Fibroblast of lung (primary cell): ENCODE measurements around the gene GLIS1. TPM values are rescaled to one million over a fixed set of nuclear protein-coding genes. Genes with fewer than 3 reads are reported as not detected.

ENCODE experiments used
- DNase-seq, 2 donors: peaks; one replicate each; pipeline versions ENCODE4 v3.0.0 to v3.0.0-alpha.2; 2010; ENCODE audit warnings: low read depth in 2 of 2
- H2AFZ ChIP-seq: 2 replicates; pipeline ENCODE4 v1.5.1; 2012; ENCODE audit warnings: low read length, control low read depth, inconsistent platforms
- H3K27ac ChIP-seq: 2 replicates; pipeline ENCODE4 v1.5.1; 2011; ENCODE audit warnings: low read length, control low read depth; ENCODE audit not compliant: insufficient read depth
- H3K27me3 ChIP-seq: 2 replicates; pipeline ENCODE4 v1.5.1; 2011; ENCODE audit warnings: mild to moderate bottlenecking, low read length; ENCODE audit not compliant: control insufficient read depth, insufficient read depth
- H3K36me3 ChIP-seq: 2 replicates; pipeline ENCODE4 v1.5.1; 2011; ENCODE audit warnings: low read length; ENCODE audit not compliant: control insufficient read depth, insufficient read depth
- H3K4me1 ChIP-seq: 2 replicates; pipeline ENCODE4 v1.5.1; 2011; ENCODE audit warnings: low read length; ENCODE audit not compliant: control insufficient read depth, insufficient read depth; ENCODE audit errors: extremely low read depth
- H3K4me2 ChIP-seq: 2 replicates; pipeline ENCODE4 v1.5.1; 2011; ENCODE audit warnings: low read length, control low read depth; ENCODE audit not compliant: insufficient read depth; ENCODE audit errors: extremely low read depth
- H3K4me3 ChIP-seq, 4 experiments: fragments of 200-600 bp in 1 of 4; sonication (generic) in 1 of 4; replicated peaks in 1 of 4; 2 replicates each; pipeline ENCODE4 v1.5.1; 2011 to 2016; ENCODE audit warnings: low read length in 4 of 4, low read depth in 3 of 4, mild to moderate bottlenecking in 3 of 4, control low read depth in 2 of 4, inconsistent platforms in 1 of 4, mixed read lengths in 1 of 4; ENCODE audit not compliant: insufficient read depth in 1 of 4; ENCODE audit errors: control extremely low read depth in 1 of 4
- H3K79me2 ChIP-seq: 2 replicates; pipeline ENCODE4 v1.5.1; 2012; ENCODE audit warnings: mild to moderate bottlenecking, low read length, inconsistent platforms; ENCODE audit not compliant: control insufficient read depth, insufficient read depth
- H3K9ac ChIP-seq: 2 replicates; pipeline ENCODE4 v1.5.1; 2011; ENCODE audit warnings: mild to moderate bottlenecking, low read length, control low read depth; ENCODE audit not compliant: insufficient read depth
- H3K9me3 ChIP-seq: 2 replicates; pipeline ENCODE4 v1.5.1; 2012; ENCODE audit warnings: low read depth, low read length; ENCODE audit not compliant: control insufficient read depth, insufficient read depth
- H4K20me1 ChIP-seq: 2 replicates; pipeline ENCODE4 v1.5.1; 2011; ENCODE audit warnings: low read length; ENCODE audit not compliant: control insufficient read depth, insufficient read depth; ENCODE audit errors: extremely low read depth
- CTCF ChIP-seq, 2 donors: IDR thresholded peaks in 1 of 2; conservative IDR thresholded peaks in 1 of 2; 1 replicate in 1 of 2; 2 replicates in 1 of 2; pipeline ENCODE4 v1.5.1; 2011 to 2012; ENCODE audit warnings: low read length in 2 of 2, control low read depth in 1 of 2, inconsistent platforms in 1 of 2, low read depth in 1 of 2, mild to moderate bottlenecking in 1 of 2
- EZH2 ChIP-seq: IDR thresholded peaks from 2 replicates; pipeline ENCODE4 v1.5.1; 2012; ENCODE audit warnings: low read length, control low read depth, mild to moderate bottlenecking; ENCODE audit errors: missing control alignments
- polyA plus RNA-seq, 2 donors: library from polyadenylated mRNA; depleted of rRNA in 1 of 2; stranded (reverse) in 1 of 2; unstranded in 1 of 2; fragments of >200 nt; gene quantifications; 2 replicates each; pipeline ENCODE4 v1.2.1, GENCODE V29; 2011 to 2012; ENCODE audit warnings: missing spikeins in 1 of 2
- total RNA-seq: library from RNA; depleted of rRNA; stranded (reverse); fragments of >200 nt; gene quantifications from 2 replicates; pipeline ENCODE4 v1.2.1, GENCODE V29; 2014

GLIS1 gene
- total and polyA plus RNA-seq, 2 donors (not counting 1 experiment from before 2014, with no cell fraction given): under 0.01 to 0.05 TPM

- Histone ChIP-seq H4K20me1 (no peaks in the 10 kb centered on the region), H3K4me3 (no peak overlapping the region), H3K9ac (no peak overlapping the region), H3K27me3 (peaks cover 4% of the 10 kb centered on the region), H2AFZ (no peak overlapping the region), H3K4me2 (no peak overlapping the region), H3K79me2 (no peaks in the 10 kb centered on the region), H3K27ac (no peak overlapping the region), H3K9me3 (no peaks in the 10 kb centered on the region), H3K4me1 (no peaks in the 10 kb centered on the region), H3K36me3 (no peaks in the 10 kb centered on the region)
- no peak for TF ChIP-seq CTCF (conservative IDR thresholded peaks at IDR 0.05 in 1 of 2, IDR thresholded peaks at IDR 0.05 in 1 of 2; ENCODE audit: low read depth in 1 of 2, low read length in 2 of 2)
- TF ChIP-seq EZH2: no peak
- peak in 1 of 2 donors; percentile 83 for DNase-seq
Observed at GRCh38 chr1:53669621-53670191, 69.3 kb downstream of the GLIS1 start.

- no peak for DNase-seq
- Histone ChIP-seq H3K9ac (no peak overlapping the region), H3K79me2 (no peaks in the 10 kb centered on the region), H3K27ac (no peak overlapping the region), H2AFZ (no peak overlapping the region), H3K9me3 (no peaks in the 10 kb centered on the region), H3K27me3 (peaks cover 4% of the 10 kb centered on the region), H3K4me2 (no peak overlapping the region), H3K4me1 (no peaks in the 10 kb centered on the region), H3K36me3 (no peaks in the 10 kb centered on the region), H3K4me3 (no peak overlapping the region), H4K20me1 (no peaks in the 10 kb centered on the region)
- TF ChIP-seq EZH2 (no peak), CTCF (conservative IDR thresholded peaks at IDR 0.05 in 1 of 2, IDR thresholded peaks at IDR 0.05 in 1 of 2; ENCODE audit: low read depth in 1 of 2, low read length in 2 of 2) (no peak)
Observed at GRCh38 chr1:53666566-53666965, 72.4 kb downstream of the GLIS1 start.

- Histone ChIP-seq H3K79me2 (no peaks in the 10 kb centered on the region), H3K4me3 (no peak overlapping the region), H3K4me2 (no peak overlapping the region), H3K36me3 (no peaks in the 10 kb centered on the region), H3K27ac (no peak overlapping the region), H3K27me3 (peaks cover 4% of the 10 kb centered on the region), H3K9ac (no peak overlapping the region), H2AFZ (no peak overlapping the region), H4K20me1 (no peaks in the 10 kb centered on the region), H3K4me1 (no peaks in the 10 kb centered on the region), H3K9me3 (no peaks in the 10 kb centered on the region)
- no peak for DNase-seq
- TF ChIP-seq EZH2: no peak
- no peak for TF ChIP-seq CTCF (conservative IDR thresholded peaks at IDR 0.05 in 1 of 2, IDR thresholded peaks at IDR 0.05 in 1 of 2; ENCODE audit: low read depth in 1 of 2, low read length in 2 of 2)
Observed at GRCh38 chr1:53665996-53666395, 73.0 kb downstream of the GLIS1 start.
